ENCODE results near the gene EYS. TPM values are rescaled to one million over a fixed set of nuclear protein-coding genes. Genes with fewer than 3 reads are reported as not detected.

Gene EYS
- polyA plus RNA-seq, 2 of the 4 experiments (the other 2 are of a cell fraction): 0.03 to 0.06 TPM

GRCh38 chr6:63868351-63868750 is 1838.7 kb downstream of the EYS start (continued):
- no peak for TF ChIP-seq PHF8 (IDR thresholded peaks at IDR 0.05; ENCODE audit: borderline replicate concordance, low read depth)

- Histone ChIP-seq H3K27ac (no peak overlapping the region), H3K9me3 (no peaks in the 10 kb centered on the region), H3K4me1 (no peaks in the 10 kb centered on the region), H3K4me2 (no peak overlapping the region), H3K4me3 (no peak overlapping the region)
- CTCF ChIA-PET: interaction anchor here (0.7 to 0.8 kb wide), 2 partner anchors 666 to 1237 kb away, joined by 4 to 5 read pairs; no protein-coding TSS in a partner anchor
- POLR2A ChIA-PET: no interaction called here
- FAIRE-seq (no peak), ATAC-seq (no peak), DNase-seq (ENCODE audit: low read depth in 1 of 2, low spot score in 1 of 2) (no peak)
- TF ChIP-seq NR3C1 (IDR thresholded peaks at IDR 0.05): no peak
- no peak for TF ChIP-seq ESRRA (IDR thresholded peaks at IDR 0.05; ENCODE audit: borderline replicate concordance, low read length)
- no peak for TF ChIP-seq CBX2 (IDR thresholded peaks at IDR 0.05; ENCODE audit: borderline replicate concordance, low read depth)
- TF ChIP-seq FOSL2 (IDR thresholded peaks at IDR 0.05): no peak
- no peak for TF ChIP-seq FOSL2 (CRISPR knock-in tag; IDR thresholded peaks at IDR 0.05)
- no peak for TF ChIP-seq HOXB5 (CRISPR knock-in tag; IDR thresholded peaks at IDR 0.05)
- TF ChIP-seq HDAC2 (IDR thresholded peaks at IDR 0.05): no peak
- no peak for TF ChIP-seq E2F6 (IDR thresholded peaks at IDR 0.05; ENCODE audit: borderline replicate concordance, low read depth)
- no peak for TF ChIP-seq ELK1 (IDR thresholded peaks at IDR 0.05; ENCODE audit: low read depth, low read length)
- TF ChIP-seq SREBF2 (IDR thresholded peaks at IDR 0.05): no peak
- no peak for TF ChIP-seq ZC3H11A (IDR thresholded peaks at IDR 0.05)
- no peak for TF ChIP-seq KDM1A (IDR thresholded peaks at IDR 0.05; ENCODE audit: low read depth)
- no peak for TF ChIP-seq CTCF (IDR thresholded peaks at IDR 0.05)
- no peak for TF ChIP-seq ZFP36 (IDR thresholded peaks at IDR 0.05; ENCODE audit: borderline replicate concordance, partially characterized antibody)
- TF ChIP-seq CHD4 (IDR thresholded peaks at IDR 0.05; ENCODE audit: borderline replicate concordance): no peak
- TF ChIP-seq JUNB (IDR thresholded peaks at IDR 0.05): no peak
- no peak for TF ChIP-seq EP300 (IDR thresholded peaks at IDR 0.05)
- no peak for TF ChIP-seq NPAS2 (CRISPR knock-in tag; IDR thresholded peaks at IDR 0.05; ENCODE audit: borderline replicate concordance)
- TF ChIP-seq MAX (IDR thresholded peaks at IDR 0.05): no peak
- WGBS (ENCODE audit: missing lambda C conversion rate): 22% methylated on average over 4 of the region's 4 CpGs
Observed at GRCh38 chr6:63864671-63865318, 1842.2 kb downstream of the EYS start.

- FAIRE-seq (no peak), DNase-seq (ENCODE audit: low read depth in 1 of 2, low spot score in 1 of 2) (no peak), ATAC-seq (no peak)
- H3K4me1 ChIP-seq: no peaks in the 10 kb centered on the region
- POLR2A ChIA-PET: no interaction called here
- no peak overlapping the region for H3K27ac ChIP-seq
- H3K4me2 ChIP-seq: no peak overlapping the region
- no peaks in the 10 kb centered on the region for H3K9me3 ChIP-seq
- CTCF ChIA-PET: no interaction called here
- 22% methylated on average over 1 of the region's 1 CpG for WGBS (ENCODE audit: missing lambda C conversion rate)
- no peak overlapping the region for H3K4me3 ChIP-seq
- TF ChIP-seq ELK1 (IDR thresholded peaks at IDR 0.05; ENCODE audit: low read depth, low read length): no peak
- no peak for TF ChIP-seq GATA3 (IDR thresholded peaks at IDR 0.05; ENCODE audit: borderline replicate concordance)
- no peak for TF ChIP-seq ZFP36 (IDR thresholded peaks at IDR 0.05; ENCODE audit: borderline replicate concordance, partially characterized antibody)
- TF ChIP-seq PHF8 (IDR thresholded peaks at IDR 0.05; ENCODE audit: borderline replicate concordance, low read depth): no peak
- TF ChIP-seq NFE2L2 (conservative IDR thresholded peaks at IDR 0.05; ENCODE audit: low read length): no peak
- TF ChIP-seq EHF (CRISPR knock-in tag; IDR thresholded peaks at IDR 0.05): no peak
- TF ChIP-seq JUNB (IDR thresholded peaks at IDR 0.05): no peak
- TF ChIP-seq MAX (IDR thresholded peaks at IDR 0.05): no peak
- no peak for TF ChIP-seq HOXB13 (CRISPR knock-in tag; IDR thresholded peaks at IDR 0.05; ENCODE audit: low read depth)
- TF ChIP-seq RAD21 (conservative IDR thresholded peaks at IDR 0.05 in 1 of 2, IDR thresholded peaks at IDR 0.05 in 1 of 2): no peak
- TF ChIP-seq CHD2 (IDR thresholded peaks at IDR 0.05; ENCODE audit: low read length, partially characterized antibody): no peak
- no peak for TF ChIP-seq RFX5 (IDR thresholded peaks at IDR 0.05)
- no peak for TF ChIP-seq POLR2AphosphoS2 (conservative IDR thresholded peaks at IDR 0.05; ENCODE audit: low read length)
- TF ChIP-seq ATOH8 (CRISPR knock-in tag; IDR thresholded peaks at IDR 0.05; ENCODE audit: low read depth): no peak
- no peak for TF ChIP-seq FOSB (CRISPR knock-in tag; IDR thresholded peaks at IDR 0.05)
- TF ChIP-seq CBX8 (IDR thresholded peaks at IDR 0.05): no peak
Observed at GRCh38 chr6:63864061-63864460, 1843.0 kb downstream of the EYS start.

Measured in A549 (cell line).